HepG2 (cell line): Measurements from ENCODE around the gene UPK1A. TPM values are rescaled to one million over a fixed set of nuclear protein-coding genes. Genes with fewer than 3 reads are reported as not detected.

Source experiments
- BRD4 ChIP-seq: sonication (generic); formaldehyde crosslinking; IDR thresholded peaks from 2 replicates; pipeline ENCODE4 v1.4.0; 2020; ENCODE audit warnings: missing genetic modification reagents
- CENPT ChIP-seq: sonication (generic); formaldehyde crosslinking; IDR thresholded peaks from 2 replicates; pipeline ENCODE4 v1.8.0; 2022; ENCODE audit warnings: low read depth, mild to moderate bottlenecking, moderate library complexity, missing genetic modification reagents
- DBP ChIP-seq: sonication (generic); formaldehyde crosslinking; IDR thresholded peaks from 2 replicates; pipeline ENCODE4 v1.4.0; 2020; ENCODE audit warnings: missing genetic modification reagents; ENCODE audit errors: not compliant biosample characterization
- ETS1 ChIP-seq: sonication (generic); formaldehyde crosslinking; IDR thresholded peaks from 2 replicates; pipeline ENCODE4 v1.4.0; 2020; ENCODE audit warnings: missing genetic modification reagents
- HDAC1 ChIP-seq: sonication (generic); formaldehyde crosslinking; IDR thresholded peaks from 2 replicates; pipeline ENCODE4 v1.5.1; 2020; ENCODE audit warnings: mild to moderate bottlenecking, missing genetic modification reagents
- MZF1 ChIP-seq: sonication (generic); formaldehyde crosslinking; IDR thresholded peaks from 2 replicates; pipeline ENCODE4 v1.8.1; 2023; ENCODE audit warnings: mild to moderate bottlenecking, missing genetic modification reagents, borderline replicate concordance
- NBN ChIP-seq: fragments of 450-650 bp; conservative IDR thresholded peaks from 2 replicates; pipeline ENCODE4 v1.6.1; 2017
- NFKB2 ChIP-seq: sonication (generic); formaldehyde crosslinking; IDR thresholded peaks from 2 replicates; pipeline ENCODE4 v1.4.0; 2020; ENCODE audit warnings: missing genetic modification reagents, borderline replicate concordance
- NR2F6 ChIP-seq, 2 experiments: IDR thresholded peaks; 2 replicates each; pipeline ENCODE4 v1.6.1; 2016; ENCODE audit warnings: antibody characterized with exemption in 1 of 2, mild to moderate bottlenecking in 1 of 2
- SMAD1 ChIP-seq: sonication (generic); formaldehyde crosslinking; IDR thresholded peaks from 2 replicates; pipeline ENCODE4 v1.4.0; 2020; ENCODE audit warnings: missing genetic modification reagents, low read depth, mild to moderate bottlenecking, borderline replicate concordance
- STAG1 ChIP-seq: sonication (generic); formaldehyde crosslinking; IDR thresholded peaks from 2 replicates; pipeline ENCODE4 v1.4.0; 2020; ENCODE audit warnings: missing genetic modification reagents
- TCF7 ChIP-seq: sonication (generic); IDR thresholded peaks from 2 replicates; pipeline ENCODE4 v1.6.1; 2016; ENCODE audit warnings: antibody characterized with exemption, low read depth
- TEAD3 ChIP-seq: optimal IDR thresholded peaks from 2 replicates; pipeline ENCODE3; 2016; ENCODE audit warnings: borderline replicate concordance
- TRIM22 ChIP-seq: fragments of 450-650 bp; IDR thresholded peaks from 2 replicates; pipeline ENCODE4 v1.6.1; 2017
- ZBTB39 ChIP-seq: sonication (generic); formaldehyde crosslinking; IDR thresholded peaks from 2 replicates; pipeline ENCODE4 v1.5.0; 2020; ENCODE audit warnings: missing genetic modification reagents
- ZNF143 ChIP-seq: sonication (generic); formaldehyde crosslinking; IDR thresholded peaks from 2 replicates; pipeline ENCODE4 v1.4.0; 2020; ENCODE audit warnings: missing genetic modification reagents
- ZNF205 ChIP-seq: IDR thresholded peaks from 2 replicates; pipeline ENCODE4 v1.6.1; 2018; ENCODE audit warnings: missing biosample characterization, missing genetic modification reagents
- ZNF335 ChIP-seq: sonication (generic); formaldehyde crosslinking; IDR thresholded peaks from 2 replicates; pipeline ENCODE4 v1.4.0; 2020; ENCODE audit warnings: missing genetic modification reagents
- ZNF839 ChIP-seq: sonication (generic); formaldehyde crosslinking; IDR thresholded peaks from 2 replicates; pipeline ENCODE4 v1.4.0; 2020; ENCODE audit warnings: missing genetic modification reagents, mild to moderate bottlenecking, borderline replicate concordance
- ZNF878 ChIP-seq: sonication (generic); formaldehyde crosslinking; IDR thresholded peaks from 2 replicates; pipeline ENCODE4 v1.8.1; 2023; ENCODE audit warnings: mild to moderate bottlenecking, missing genetic modification reagents, moderate library complexity
- polyA plus RNA-seq, 8 experiments: library from polyadenylated mRNA; depleted of rRNA in 3 of 8; stranded (reverse) in 7 of 8; unstranded in 1 of 8; fragments of >200 nt; fragmentation: Illumina TruSeq in 4 of 8; extraction: Trizol in 4 of 8; gene quantifications; 2 replicates each; pipeline versions ENCODE4 v1.2.1 to v1.2.3, GENCODE V29; 2011 to 2016; ENCODE audit warnings: low read depth in 4 of 8, missing spikeins in 1 of 8, mixed read lengths in 1 of 8; ENCODE audit not compliant: insufficient read depth in 1 of 8
- total RNA-seq, 5 experiments: library from RNA; depleted of rRNA; stranded (reverse); fragments of >200 nt; fragmentation: Illumina TruSeq; extraction: Trizol; gene quantifications; 2 replicates each; pipeline ENCODE4 v1.2.3, GENCODE V29; 2016; ENCODE audit warnings: low read depth in 1 of 5
- TF ChIP-seq, protein P1 (sequence below): sonication (generic); formaldehyde crosslinking; IDR thresholded peaks from 2 replicates; pipeline ENCODE4 v1.5.0; 2020; ENCODE audit warnings: mild to moderate bottlenecking, low read depth, missing genetic modification reagents, borderline replicate concordance
- TF ChIP-seq, protein P2 (sequence below): sonication (generic); formaldehyde crosslinking; IDR thresholded peaks from 2 replicates; pipeline ENCODE4 v1.5.0; 2020; ENCODE audit warnings: missing genetic modification reagents, mild to moderate bottlenecking, borderline replicate concordance

The UPK1A gene
- total and polyA plus RNA-seq, 2 of the 13 experiments (the other 11 are each of a cell fraction or from before 2014, with no cell fraction given): 2.9 TPM; not detected in 1

DNA sequence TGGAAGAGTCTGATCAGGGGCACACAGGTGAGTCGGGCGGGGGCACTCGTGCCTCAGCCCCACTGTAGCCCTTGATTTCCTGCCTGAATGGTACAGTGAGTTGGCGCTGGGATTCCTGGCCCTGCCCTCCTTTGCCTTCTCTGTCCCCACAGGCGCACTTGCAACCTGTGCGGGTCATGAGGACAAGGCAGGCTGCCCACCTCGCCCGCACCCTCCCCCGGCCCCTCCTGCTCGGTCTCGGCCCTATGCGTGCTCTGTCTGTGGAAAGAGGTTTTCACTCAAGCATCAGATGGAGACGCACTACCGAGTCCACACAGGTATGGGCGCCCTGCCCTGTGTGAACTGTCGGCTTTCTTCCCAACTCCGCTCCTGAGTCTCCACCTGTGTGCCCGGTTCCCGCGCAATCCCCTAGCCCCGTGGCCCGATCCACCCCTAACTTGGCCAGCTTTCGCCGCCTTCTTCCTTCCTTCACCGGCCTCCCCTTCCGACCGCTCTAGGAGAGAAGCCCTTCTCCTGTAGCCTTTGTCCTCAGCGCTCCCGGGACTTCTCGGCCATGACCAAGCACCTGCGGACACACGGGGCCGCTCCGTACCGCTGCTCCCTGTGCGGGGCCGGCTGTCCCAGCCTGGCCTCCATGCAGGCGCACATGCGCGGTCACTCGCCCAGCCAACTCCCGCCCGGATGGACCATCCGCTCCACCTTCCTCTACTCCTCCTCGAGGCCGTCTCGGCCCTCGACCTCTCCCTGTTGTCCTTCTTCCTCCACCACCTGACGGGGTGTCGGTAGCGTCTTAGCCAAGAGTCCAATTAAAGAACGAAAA lies 49.9 kb downstream of the UPK1A start (continued):
- TF ChIP-seq, protein P1, sequence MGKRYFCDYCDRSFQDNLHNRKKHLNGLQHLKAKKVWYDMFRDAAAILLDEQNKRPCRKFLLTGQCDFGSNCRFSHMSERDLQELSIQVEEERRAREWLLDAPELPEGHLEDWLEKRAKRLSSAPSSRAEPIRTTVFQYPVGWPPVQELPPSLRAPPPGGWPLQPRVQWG (CRISPR knock-in tag): no peak
- TF ChIP-seq NFKB2 (CRISPR knock-in tag) (no peak), ZBTB39 (CRISPR knock-in tag) (no peak), TCF7 (no peak), NBN (no peak), NR2F6 (IDR thresholded peaks at IDR 0.05) (no peak), NR2F6 (CRISPR knock-in tag; IDR thresholded peaks at IDR 0.05) (no peak), HDAC1 (CRISPR knock-in tag) (no peak), DBP (CRISPR knock-in tag) (no peak), TEAD3 (CRISPR knock-in tag) (no peak), ETS1 (no peak), ZNF143 (CRISPR knock-in tag) (no peak), ZNF839 (CRISPR knock-in tag) (no peak), TRIM22 (no peak), SMAD1 (CRISPR knock-in tag) (no peak), CENPT (CRISPR knock-in tag) (no peak), STAG1 (CRISPR knock-in tag) (no peak), ZNF335 (CRISPR knock-in tag) (no peak), ZNF205 (0 out of 2 replicates have a peak, but pooled peaks have one; percentile 50), MZF1 (CRISPR knock-in tag) (no peak), ZNF878 (CRISPR knock-in tag) (no peak), BRD4 (CRISPR knock-in tag) (peak; percentile 16; the same call in 1 of the 2 replicates)
- TF ChIP-seq, protein P2, sequence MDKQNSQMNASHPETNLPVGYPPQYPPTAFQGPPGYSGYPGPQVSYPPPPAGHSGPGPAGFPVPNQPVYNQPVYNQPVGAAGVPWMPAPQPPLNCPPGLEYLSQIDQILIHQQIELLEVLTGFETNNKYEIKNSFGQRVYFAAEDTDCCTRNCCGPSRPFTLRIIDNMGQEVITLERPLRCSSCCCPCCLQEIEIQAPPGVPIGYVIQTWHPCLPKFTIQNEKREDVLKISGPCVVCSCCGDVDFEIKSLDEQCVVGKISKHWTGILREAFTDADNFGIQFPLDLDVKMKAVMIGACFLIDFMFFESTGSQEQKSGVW (CRISPR knock-in tag): no peak
